BLaER1 treated with 17β-estradiol and CSF1 and Interleukin-3, amounts not matched to agents 10 nM and 100 nM (cell line): ENCODE measurements around the gene SPNS2.

Experiments used
- H3K27ac ChIP-seq, 11 experiments: shearing (Covaris generic); formaldehyde crosslinking; 2 replicates each; pipeline ENCODE4 v1.8.1; 2022
- H3K27me3 ChIP-seq, 11 experiments: shearing (Covaris generic); formaldehyde crosslinking; 2 replicates each; pipeline ENCODE4 v1.8.1; 2022
- H3K36me3 ChIP-seq, 11 experiments: shearing (Covaris generic); formaldehyde crosslinking; 2 replicates each; pipeline ENCODE4 v1.8.1; 2022
- H3K4me1 ChIP-seq, 10 experiments: shearing (Covaris generic); formaldehyde crosslinking; 2 replicates each; pipeline ENCODE4 v1.8.1; 2022
- H3K4me2 ChIP-seq, 11 experiments: shearing (Covaris generic); formaldehyde crosslinking; 2 replicates each; pipeline ENCODE4 v1.8.1; 2022
- H3K4me3 ChIP-seq, 10 experiments: shearing (Covaris generic); formaldehyde crosslinking; 2 replicates each; pipeline ENCODE4 v1.8.1; 2022
- H3K9ac ChIP-seq, 11 experiments: shearing (Covaris generic); formaldehyde crosslinking; 2 replicates each; pipeline ENCODE4 v1.8.1; 2022
- H3K9me3 ChIP-seq, 11 experiments: shearing (Covaris generic); formaldehyde crosslinking; replicated peaks in 1 of 11; 2 replicates each; pipeline ENCODE4 v1.8.1; 2022
- H4K20me1 ChIP-seq, 11 experiments: shearing (Covaris generic); formaldehyde crosslinking; 2 replicates each; pipeline ENCODE4 v1.8.1; 2022
- Cebpa-rat ChIP-seq, 11 experiments: shearing (Covaris generic); IDR thresholded peaks; 2 replicates each; pipeline ENCODE4 v1.8.1; 2022

Gene SPNS2

GRCh38 chr17:4505187-4505586 lies 6.5 kb downstream of the SPNS2 start:
- H4K20me1 ChIP-seq = peaks cover 0 to 78% (median 7%) of the 10 kb centered on the region in 11 experiments; a peak in 8 of 22 replicates
- no peak overlapping the region for H3K4me3 ChIP-seq
- no peaks in the 10 kb centered on the region for H3K36me3 ChIP-seq
- no peak for TF ChIP-seq Cebpa-rat (IDR thresholded peaks at IDR 0.05)
- H3K27ac ChIP-seq = peak overlapping the region in 4 of 11 experiments; percentile 6 to 43 (median 29); a peak in 2 of 22 replicates
- peak overlapping the region in 1 of 11 experiments; percentile 19; a peak in 1 of 22 replicates for H3K9ac ChIP-seq
- H3K4me2 ChIP-seq = peak overlapping the region; percentile 23 to 85 (median 75); a peak in 21 of 22 replicates
- peaks cover 54 to 94% (median 92%) of the 10 kb centered on the region in 10 experiments for H3K4me1 ChIP-seq
- peaks cover 0 to 12% (median 0%) of the 10 kb centered on the region in 11 experiments; a peak in 7 of 22 replicates for H3K27me3 ChIP-seq
- no peaks in the 10 kb centered on the region for H3K9me3 ChIP-seq

GRCh38 chr17:4506175-4506813 lies 7.6 kb downstream of the SPNS2 start:
- TF ChIP-seq Cebpa-rat (IDR thresholded peaks at IDR 0.05) = no peak
- peaks cover 58 to 94% (median 92%) of the 10 kb centered on the region in 10 experiments for H3K4me1 ChIP-seq
- H3K4me3 ChIP-seq = no peak overlapping the region
- H3K4me2 ChIP-seq = peak overlapping the region in 10 of 11 experiments; percentile 8 to 85 (median 76); a peak in 19 of 22 replicates
- no peaks in the 10 kb centered on the region for H3K9me3 ChIP-seq
- peaks cover 0 to 1% (median 0%) of the 10 kb centered on the region in 11 experiments; a peak in 1 of 22 replicates for H3K27me3 ChIP-seq
- no peaks in the 10 kb centered on the region for H3K36me3 ChIP-seq
- peak overlapping the region in 1 of 11 experiments; percentile 43; a peak in 1 of 22 replicates for H3K27ac ChIP-seq
- H3K9ac ChIP-seq = peak overlapping the region in 3 of 11 experiments; percentile 2 to 19 (median 19); a peak in 3 of 22 replicates
- peaks cover 0 to 76% (median 0%) of the 10 kb centered on the region in 11 experiments; a peak in 6 of 22 replicates for H4K20me1 ChIP-seq

- H3K27me3 ChIP-seq = no peaks in the 10 kb centered on the region
- peaks cover 64 to 95% (median 92%) of the 10 kb centered on the region in 10 experiments for H3K4me1 ChIP-seq
- H3K9me3 ChIP-seq = no peaks in the 10 kb centered on the region
- TF ChIP-seq Cebpa-rat (IDR thresholded peaks at IDR 0.05) = no peak
- peaks cover 0 to 70% (median 0%) of the 10 kb centered on the region in 11 experiments; a peak in 6 of 22 replicates for H4K20me1 ChIP-seq
- H3K9ac ChIP-seq = no peak overlapping the region
- no peak overlapping the region for H3K4me3 ChIP-seq
- peak overlapping the region in 2 of 11 experiments; percentile 72 to 78; a peak in 3 of 22 replicates for H3K4me2 ChIP-seq
- H3K36me3 ChIP-seq = no peaks in the 10 kb centered on the region
- H3K27ac ChIP-seq = no peak overlapping the region
Measured at GRCh38 chr17:4506892-4507291, 8.2 kb downstream of the SPNS2 start.

- Histone ChIP-seq H3K27ac (no peak overlapping the region; a peak in 1 of 22 replicates), H3K36me3 (no peaks in the 10 kb centered on the region)
- no peak for TF ChIP-seq Cebpa-rat (IDR thresholded peaks at IDR 0.05)
Measured at GRCh38 chr17:4507361-4508111, 8.9 kb downstream of the SPNS2 start.

GRCh38 chr17:4508207-4508606 lies 9.5 kb downstream of the SPNS2 start:
- H3K4me1 ChIP-seq = peaks cover 71 to 97% (median 87%) of the 10 kb centered on the region in 10 experiments

More at GRCh38 chr17:4507361-4508111, 8.9 kb downstream of the SPNS2 start:
- H4K20me1 ChIP-seq = peaks cover 0 to 68% (median 0%) of the 10 kb centered on the region in 11 experiments; a peak in 6 of 22 replicates
- no peaks in the 10 kb centered on the region for H3K9me3 ChIP-seq
- peaks cover 70 to 98% (median 92%) of the 10 kb centered on the region in 10 experiments for H3K4me1 ChIP-seq
- no peak overlapping the region for H3K4me3 ChIP-seq
- peak overlapping the region in 1 of 11 experiments; percentile 9; a peak in 1 of 22 replicates for H3K9ac ChIP-seq
- no peaks in the 10 kb centered on the region for H3K27me3 ChIP-seq
- H3K4me2 ChIP-seq = peak overlapping the region in 7 of 11 experiments; percentile 10 to 94 (median 27); a peak in 6 of 22 replicates

GRCh38 chr17:4509401-4509800 lies 10.7 kb downstream of the SPNS2 start:
- no peaks in the 10 kb centered on the region for H3K36me3 ChIP-seq
- no peaks in the 10 kb centered on the region for H3K9me3 ChIP-seq
- H3K4me2 ChIP-seq = peak overlapping the region; percentile 83 to 97 (median 89)
- TF ChIP-seq Cebpa-rat (IDR thresholded peaks at IDR 0.05) = no peak
- H3K27me3 ChIP-seq = no peaks in the 10 kb centered on the region
- peak overlapping the region; percentile 22 to 61 (median 50); a peak in 18 of 22 replicates for H3K9ac ChIP-seq
- peaks cover 65 to 95% (median 83%) of the 10 kb centered on the region in 10 experiments for H3K4me1 ChIP-seq
- peak overlapping the region in 10 of 11 experiments; percentile 6 to 64 (median 42); a peak in 18 of 22 replicates for H3K27ac ChIP-seq
- H4K20me1 ChIP-seq = peaks cover 0 to 50% (median 0%) of the 10 kb centered on the region in 11 experiments; a peak in 4 of 22 replicates
- H3K4me3 ChIP-seq = peak overlapping the region in 7 of 10 experiments; percentile 18 to 46 (median 33); a peak in 7 of 20 replicates

More at GRCh38 chr17:4508207-4508606, 9.5 kb downstream of the SPNS2 start:
- no peaks in the 10 kb centered on the region for H3K9me3 ChIP-seq
- H3K27ac ChIP-seq = peak overlapping the region in 2 of 11 experiments; percentile 59 to 64; a peak in 3 of 22 replicates
- H3K4me3 ChIP-seq = no peak overlapping the region
- TF ChIP-seq Cebpa-rat (IDR thresholded peaks at IDR 0.05) = no peak
- H3K9ac ChIP-seq = peak overlapping the region in 2 of 11 experiments; percentile 29 to 38; a peak in 3 of 22 replicates
- H3K27me3 ChIP-seq = no peaks in the 10 kb centered on the region
- H4K20me1 ChIP-seq = peaks cover 0 to 62% (median 0%) of the 10 kb centered on the region in 11 experiments; a peak in 6 of 22 replicates
- H3K4me2 ChIP-seq = peak overlapping the region; percentile 11 to 97 (median 89); a peak in 16 of 22 replicates
- H3K36me3 ChIP-seq = no peaks in the 10 kb centered on the region

- H3K36me3 ChIP-seq = no peaks in the 10 kb centered on the region
- H3K4me1 ChIP-seq = peaks cover 58 to 95% (median 82%) of the 10 kb centered on the region in 10 experiments
- H4K20me1 ChIP-seq = peaks cover 0 to 44% (median 0%) of the 10 kb centered on the region in 11 experiments; a peak in 4 of 22 replicates
- H3K27me3 ChIP-seq = no peaks in the 10 kb centered on the region
- peak overlapping the region; percentile 22 to 61 (median 50); a peak in 19 of 22 replicates for H3K9ac ChIP-seq
- H3K27ac ChIP-seq = peak overlapping the region in 10 of 11 experiments; percentile 6 to 64 (median 42); a peak in 18 of 22 replicates
- H3K9me3 ChIP-seq = no peaks in the 10 kb centered on the region
- peak overlapping the region; percentile 83 to 97 (median 89) for H3K4me2 ChIP-seq
- TF ChIP-seq Cebpa-rat (IDR thresholded peaks at IDR 0.05) = no peak
- peak overlapping the region in 7 of 10 experiments; percentile 18 to 46 (median 33); a peak in 7 of 20 replicates for H3K4me3 ChIP-seq
Measured at GRCh38 chr17:4509923-4510617, 11.4 kb downstream of the SPNS2 start.

GRCh38 chr17:4510618-4510941 lies 11.9 kb downstream of the SPNS2 start:
- no peak for TF ChIP-seq Cebpa-rat (IDR thresholded peaks at IDR 0.05)
- H3K4me1 ChIP-seq = peaks cover 56 to 95% (median 82%) of the 10 kb centered on the region in 10 experiments
- H3K9ac ChIP-seq = peak overlapping the region in 3 of 11 experiments; percentile 40 to 51 (median 50); a peak in 4 of 22 replicates
- peaks cover 0 to 39% (median 0%) of the 10 kb centered on the region in 11 experiments; a peak in 4 of 22 replicates for H4K20me1 ChIP-seq
- H3K4me2 ChIP-seq = peak overlapping the region; percentile 83 to 97 (median 89)
- no peaks in the 10 kb centered on the region for H3K36me3 ChIP-seq
- H3K27ac ChIP-seq = peak overlapping the region in 3 of 11 experiments; percentile 28 to 59 (median 56); a peak in 6 of 22 replicates
- H3K27me3 ChIP-seq = no peaks in the 10 kb centered on the region
- 0 out of 20 replicates have a peak overlapping the region, but pooled peaks of 1 of the 10 experiments have one; percentile 33 for H3K4me3 ChIP-seq
- no peaks in the 10 kb centered on the region for H3K9me3 ChIP-seq
